Adipocyte (in vitro differentiated cells): ENCODE data around the gene CBLL1.
A peak's percentile ranks its signal among the peaks of the same experiment; 100 is the strongest.

Source experiments
- DNase-seq: peaks from one replicate; pipeline ENCODE4 v3.0.0-alpha.2; 2015; ENCODE audit warnings: low read depth
- H3K27me3 ChIP-seq: replicated peaks from 2 replicates; pipeline ENCODE4 v1.7.0; 2013; ENCODE audit warnings: mild to moderate bottlenecking, low read length, moderate library complexity; ENCODE audit not compliant: control insufficient read depth, insufficient read depth
- H3K36me3 ChIP-seq: 2 replicates; pipeline ENCODE4 v1.7.0; 2013; ENCODE audit warnings: low read length, mild to moderate bottlenecking, moderate library complexity; ENCODE audit not compliant: control insufficient read depth, insufficient read depth, severe bottlenecking
- H3K4me1 ChIP-seq: 2 replicates; pipeline ENCODE4 v1.7.0; 2013; ENCODE audit warnings: mild to moderate bottlenecking, low read length, moderate library complexity; ENCODE audit not compliant: control insufficient read depth, insufficient read depth
- H3K4me3 ChIP-seq: 2 replicates; pipeline ENCODE4 v1.7.0; 2013; ENCODE audit warnings: mild to moderate bottlenecking, low read length, moderate library complexity
- H3K9ac ChIP-seq: 2 replicates; pipeline ENCODE4 v1.7.0; 2013; ENCODE audit warnings: mild to moderate bottlenecking, low read length, moderate library complexity
- H3K9me3 ChIP-seq: 2 replicates; pipeline ENCODE4 v1.7.0; 2013; ENCODE audit warnings: mild to moderate bottlenecking, low read length, moderate library complexity; ENCODE audit not compliant: control insufficient read depth

CBLL1 gene

GRCh38 chr7:107743567-107744344, at the start of gene CBLL1:
Gene CBLL1 (plus strand): TSS chr7:107744142. CDS start chr7:107744164, 22 bp downstream.
- Histone ChIP-seq H3K27me3 (no peaks in the 10 kb centered on the region), H3K4me3 (peak within 1 kb of the TSS; percentile 97), H3K36me3 (no peaks in the 10 kb centered on the region), H3K9ac (peak within 1 kb of the TSS; percentile 96), H3K4me1 (peaks cover 23% of the 10 kb centered on the region), H3K9me3 (no peaks in the 10 kb centered on the region)
- DNase-seq = peak; percentile 98

GRCh38 chr7:107694386-107694785, 49.6 kb upstream of the CBLL1 start:
- no peaks in the 10 kb centered on the region for H3K27me3 ChIP-seq
- no peaks in the 10 kb centered on the region for H3K36me3 ChIP-seq
- DNase-seq = no peak
- peaks cover 15% of the 10 kb centered on the region for H3K4me1 ChIP-seq
- no peak overlapping the region for H3K9ac ChIP-seq
- no peak overlapping the region for H3K4me3 ChIP-seq
- no peaks in the 10 kb centered on the region for H3K9me3 ChIP-seq

DNA sequence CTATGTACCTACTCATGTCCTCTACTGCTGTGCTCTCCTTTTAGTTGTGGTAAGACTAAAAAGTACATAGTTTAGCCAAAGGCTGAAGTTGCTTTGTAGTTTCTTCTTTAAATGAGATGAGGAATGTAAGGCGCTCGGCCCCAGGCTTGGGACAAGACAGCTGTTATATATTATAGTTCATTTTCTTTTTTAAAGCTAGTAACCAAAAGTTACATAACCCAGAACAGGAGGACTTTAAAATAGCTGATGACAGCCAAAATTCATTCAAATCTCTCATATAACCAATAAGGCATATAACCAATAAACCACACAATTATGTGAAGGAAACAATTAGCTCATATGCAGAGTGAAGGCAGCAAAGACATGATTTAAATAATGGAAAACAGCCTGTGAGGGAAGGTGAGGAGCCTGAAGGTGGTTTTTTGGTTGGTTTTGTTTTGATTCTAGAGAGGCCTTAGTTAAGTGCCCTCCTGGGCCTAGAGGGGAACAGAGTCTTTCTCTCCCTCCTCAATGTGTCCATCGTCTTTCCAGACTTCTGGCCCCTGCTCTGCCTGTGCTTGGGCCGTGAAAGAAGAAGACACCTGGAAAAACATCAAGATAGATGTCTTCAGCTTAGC, 47.5 kb upstream of the CBLL1 start:
- Histone ChIP-seq H3K9ac (no peak overlapping the region), H3K9me3 (no peaks in the 10 kb centered on the region), H3K27me3 (no peaks in the 10 kb centered on the region), H3K4me1 (peaks cover 28% of the 10 kb centered on the region), H3K36me3 (no peaks in the 10 kb centered on the region), H3K4me3 (no peak overlapping the region)
- DNase-seq = peak; percentile 36

DNA sequence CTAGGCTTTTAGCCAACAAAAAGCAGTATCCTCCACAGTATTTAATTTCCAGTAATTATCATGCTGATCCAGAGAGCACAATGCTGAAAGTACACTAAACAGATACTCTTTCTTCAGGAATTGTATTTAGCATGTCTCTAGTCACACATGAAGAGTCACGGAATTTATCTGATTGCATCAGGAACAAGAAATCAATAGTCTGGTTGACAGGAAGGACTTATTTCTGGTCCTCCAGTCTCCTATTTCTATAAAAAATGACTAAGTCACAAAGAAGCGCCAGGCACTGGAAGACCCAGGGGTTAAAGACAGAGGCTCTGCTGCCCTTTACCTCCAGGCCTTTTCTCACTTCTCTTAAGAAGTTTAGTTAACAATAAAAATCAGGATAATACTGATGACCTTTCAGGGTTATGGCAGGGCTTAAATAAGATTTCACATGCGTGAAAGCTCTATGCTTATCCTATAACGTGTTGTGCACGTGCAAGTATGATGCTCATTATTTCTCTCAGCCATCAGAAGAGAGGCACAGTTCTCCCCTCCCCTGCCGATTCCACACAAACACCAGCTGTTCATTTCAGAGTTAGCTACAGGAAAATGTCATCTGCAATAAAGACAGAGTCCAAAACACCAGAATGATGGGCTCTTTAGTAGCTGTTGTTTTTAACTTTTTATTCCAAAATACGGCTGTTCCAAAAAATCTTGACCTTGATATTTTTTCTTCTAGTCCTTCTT, 46.5 kb upstream of the CBLL1 start:
- no peak for DNase-seq
- Histone ChIP-seq H3K9me3 (no peaks in the 10 kb centered on the region), H3K27me3 (no peaks in the 10 kb centered on the region), H3K4me3 (no peak overlapping the region), H3K4me1 (peaks cover 21% of the 10 kb centered on the region), H3K36me3 (no peaks in the 10 kb centered on the region), H3K9ac (no peak overlapping the region)

GRCh38 chr7:107700570-107700969, 43.4 kb upstream of the CBLL1 start:
- H3K4me1 ChIP-seq = peaks cover 13% of the 10 kb centered on the region

GRCh38 chr7:107701191-107701590, 42.8 kb upstream of the CBLL1 start:
- Histone ChIP-seq H3K4me1 (peaks cover 13% of the 10 kb centered on the region), H3K9me3 (no peaks in the 10 kb centered on the region), H3K36me3 (no peaks in the 10 kb centered on the region), H3K4me3 (no peak overlapping the region), H3K9ac (no peak overlapping the region), H3K27me3 (no peaks in the 10 kb centered on the region)
- no peak for DNase-seq

More at GRCh38 chr7:107700570-107700969, 43.4 kb upstream of the CBLL1 start:
- Histone ChIP-seq H3K36me3 (no peaks in the 10 kb centered on the region), H3K4me3 (no peak overlapping the region), H3K9ac (no peak overlapping the region), H3K27me3 (no peaks in the 10 kb centered on the region), H3K9me3 (no peaks in the 10 kb centered on the region)
- peak; percentile 62 for DNase-seq

DNA sequence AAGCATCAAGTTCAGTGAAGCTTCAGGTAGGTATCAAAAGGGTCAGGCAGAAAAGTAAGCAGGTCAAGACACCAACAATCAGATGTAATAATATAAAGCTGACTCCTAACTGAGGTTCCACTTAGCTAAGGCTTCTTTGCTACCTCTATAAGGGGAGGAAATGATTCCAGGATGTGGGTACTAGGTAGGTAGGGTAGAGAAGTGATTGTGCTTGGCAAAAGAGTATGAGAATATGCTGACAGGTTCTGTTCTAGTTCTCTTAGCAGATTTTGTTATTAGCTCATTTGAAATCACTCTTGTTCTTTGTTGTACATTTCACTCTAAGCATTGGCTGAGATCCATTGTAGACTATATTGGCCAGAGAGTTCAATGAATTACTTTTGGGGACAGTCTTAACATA, 40.7 kb upstream of the CBLL1 start:
- H3K9ac ChIP-seq = no peak overlapping the region
- no peaks in the 10 kb centered on the region for H3K36me3 ChIP-seq
- H3K27me3 ChIP-seq = no peaks in the 10 kb centered on the region
- no peaks in the 10 kb centered on the region for H3K9me3 ChIP-seq
- no peak overlapping the region for H3K4me3 ChIP-seq
- DNase-seq = no peak
- peaks cover 13% of the 10 kb centered on the region for H3K4me1 ChIP-seq

DNA sequence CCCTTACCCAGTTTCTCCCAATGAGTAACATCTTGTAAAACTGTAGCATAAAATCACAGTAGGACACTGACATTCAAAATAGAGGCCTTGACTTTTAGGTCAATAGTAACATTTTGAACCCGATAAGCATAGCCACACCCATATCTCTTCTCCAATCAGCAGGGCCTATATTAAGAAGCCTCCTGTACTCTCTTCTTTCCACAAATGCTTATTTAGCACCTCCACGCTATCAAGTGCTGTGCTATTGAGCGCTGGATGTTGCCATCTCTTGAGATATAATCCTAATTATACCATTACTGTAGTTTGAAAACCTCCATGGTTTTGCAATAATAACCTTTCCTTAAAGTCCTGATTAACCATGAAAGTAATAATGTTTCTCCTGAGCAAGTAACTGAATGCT, 40.1 kb upstream of the CBLL1 start:
- H3K9ac ChIP-seq = no peak overlapping the region
- H3K36me3 ChIP-seq = no peaks in the 10 kb centered on the region
- no peak overlapping the region for H3K4me3 ChIP-seq
- peaks cover 13% of the 10 kb centered on the region for H3K4me1 ChIP-seq
- H3K27me3 ChIP-seq = no peaks in the 10 kb centered on the region
- no peaks in the 10 kb centered on the region for H3K9me3 ChIP-seq
- no peak for DNase-seq

GRCh38 chr7:107708956-107709355, 35.0 kb upstream of the CBLL1 start:
- no peaks in the 10 kb centered on the region for H3K36me3 ChIP-seq
- no peak overlapping the region for H3K9ac ChIP-seq
- no peaks in the 10 kb centered on the region for H3K4me1 ChIP-seq
- DNase-seq = no peak
- no peaks in the 10 kb centered on the region for H3K9me3 ChIP-seq
- no peak overlapping the region for H3K4me3 ChIP-seq
- no peaks in the 10 kb centered on the region for H3K27me3 ChIP-seq

DNA sequence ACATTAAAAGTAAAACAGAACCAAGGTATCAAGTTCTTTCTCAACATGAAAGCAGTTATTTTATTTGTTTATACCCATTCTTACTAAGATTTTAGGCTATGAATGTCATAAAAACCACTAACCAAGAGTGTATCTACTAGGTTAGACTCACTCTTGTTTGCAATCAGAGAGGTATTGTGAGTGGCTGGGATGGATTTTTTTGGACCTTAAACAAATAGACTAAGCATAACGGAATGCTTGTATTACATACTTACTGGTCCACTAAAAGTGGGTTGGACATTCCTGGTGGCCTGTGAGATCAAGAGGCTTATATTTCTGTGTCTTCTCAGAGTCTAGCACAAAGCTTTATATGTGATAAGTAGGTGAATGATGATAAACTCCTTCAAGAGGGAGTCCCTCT, 32.6 kb upstream of the CBLL1 start:
- H3K36me3 ChIP-seq = no peaks in the 10 kb centered on the region
- H3K9ac ChIP-seq = no peak overlapping the region
- no peaks in the 10 kb centered on the region for H3K9me3 ChIP-seq
- no peak overlapping the region for H3K4me3 ChIP-seq
- no peaks in the 10 kb centered on the region for H3K4me1 ChIP-seq
- DNase-seq = peak; percentile 34
- H3K27me3 ChIP-seq = no peaks in the 10 kb centered on the region

DNA sequence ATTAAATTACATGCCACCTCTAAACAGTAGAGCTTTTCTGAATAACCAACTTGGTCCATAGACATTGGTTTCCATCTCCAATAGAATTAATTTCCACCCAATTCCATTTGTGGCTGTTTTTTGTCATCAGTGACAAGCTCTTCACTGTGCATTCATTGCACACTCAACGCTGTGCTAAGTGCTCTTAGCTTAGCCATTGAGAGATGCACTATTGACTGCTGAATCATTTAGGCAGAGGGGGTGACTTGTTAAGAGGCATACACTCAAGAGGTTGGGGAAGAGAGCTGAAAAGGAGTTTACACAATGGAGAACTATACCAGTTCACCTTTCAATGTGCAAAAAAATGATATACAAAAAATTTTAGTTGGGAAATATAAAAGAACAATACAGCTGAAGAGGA, 31.9 kb upstream of the CBLL1 start:
- DNase-seq = no peak
- H3K4me1 ChIP-seq = no peaks in the 10 kb centered on the region
- no peaks in the 10 kb centered on the region for H3K36me3 ChIP-seq
- H3K27me3 ChIP-seq = no peaks in the 10 kb centered on the region
- no peaks in the 10 kb centered on the region for H3K9me3 ChIP-seq
- no peak overlapping the region for H3K9ac ChIP-seq
- no peak overlapping the region for H3K4me3 ChIP-seq
